ENCODE data around the gene SUPT6H. TPM values are rescaled to one million over a fixed set of nuclear protein-coding genes. Genes with fewer than 3 reads are reported as not detected.

The SUPT6H gene
- total and polyA plus RNA-seq, 9 of the 15 experiments (the other 6 are each of a cell fraction or from before 2014, with no cell fraction given) = 1.7 to 77.7 (median 49.2) TPM

DNA sequence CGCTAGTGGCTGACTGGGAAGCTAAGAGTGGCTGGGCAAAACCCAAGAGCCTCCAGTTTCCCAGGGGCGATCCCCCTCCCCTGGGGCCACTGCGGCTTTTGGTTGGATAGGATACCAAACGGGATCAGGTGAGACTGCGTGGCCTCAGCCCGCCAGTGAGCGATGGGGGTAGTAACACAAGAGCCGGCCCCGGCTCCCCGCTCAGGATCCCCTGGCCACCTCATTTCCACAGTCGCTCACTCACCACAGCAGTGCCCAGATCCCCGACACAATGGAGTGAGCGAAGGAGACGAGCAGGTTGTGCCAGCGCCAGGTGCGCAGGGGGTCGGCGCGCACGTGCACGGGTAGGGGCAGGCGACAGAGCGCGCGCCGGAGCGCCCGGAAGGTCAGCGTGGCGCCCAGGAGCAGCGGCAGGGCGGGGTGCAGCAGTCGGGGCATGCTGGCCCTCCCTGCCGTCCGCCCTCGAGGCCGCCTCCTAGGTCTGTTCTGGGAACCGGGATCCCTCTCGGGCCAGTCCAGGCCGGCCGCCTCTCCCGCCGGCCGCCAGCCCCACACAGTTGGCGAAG lies 63.7 kb downstream of the SUPT6H start (continued):
- TF ChIP-seq, protein P1, sequence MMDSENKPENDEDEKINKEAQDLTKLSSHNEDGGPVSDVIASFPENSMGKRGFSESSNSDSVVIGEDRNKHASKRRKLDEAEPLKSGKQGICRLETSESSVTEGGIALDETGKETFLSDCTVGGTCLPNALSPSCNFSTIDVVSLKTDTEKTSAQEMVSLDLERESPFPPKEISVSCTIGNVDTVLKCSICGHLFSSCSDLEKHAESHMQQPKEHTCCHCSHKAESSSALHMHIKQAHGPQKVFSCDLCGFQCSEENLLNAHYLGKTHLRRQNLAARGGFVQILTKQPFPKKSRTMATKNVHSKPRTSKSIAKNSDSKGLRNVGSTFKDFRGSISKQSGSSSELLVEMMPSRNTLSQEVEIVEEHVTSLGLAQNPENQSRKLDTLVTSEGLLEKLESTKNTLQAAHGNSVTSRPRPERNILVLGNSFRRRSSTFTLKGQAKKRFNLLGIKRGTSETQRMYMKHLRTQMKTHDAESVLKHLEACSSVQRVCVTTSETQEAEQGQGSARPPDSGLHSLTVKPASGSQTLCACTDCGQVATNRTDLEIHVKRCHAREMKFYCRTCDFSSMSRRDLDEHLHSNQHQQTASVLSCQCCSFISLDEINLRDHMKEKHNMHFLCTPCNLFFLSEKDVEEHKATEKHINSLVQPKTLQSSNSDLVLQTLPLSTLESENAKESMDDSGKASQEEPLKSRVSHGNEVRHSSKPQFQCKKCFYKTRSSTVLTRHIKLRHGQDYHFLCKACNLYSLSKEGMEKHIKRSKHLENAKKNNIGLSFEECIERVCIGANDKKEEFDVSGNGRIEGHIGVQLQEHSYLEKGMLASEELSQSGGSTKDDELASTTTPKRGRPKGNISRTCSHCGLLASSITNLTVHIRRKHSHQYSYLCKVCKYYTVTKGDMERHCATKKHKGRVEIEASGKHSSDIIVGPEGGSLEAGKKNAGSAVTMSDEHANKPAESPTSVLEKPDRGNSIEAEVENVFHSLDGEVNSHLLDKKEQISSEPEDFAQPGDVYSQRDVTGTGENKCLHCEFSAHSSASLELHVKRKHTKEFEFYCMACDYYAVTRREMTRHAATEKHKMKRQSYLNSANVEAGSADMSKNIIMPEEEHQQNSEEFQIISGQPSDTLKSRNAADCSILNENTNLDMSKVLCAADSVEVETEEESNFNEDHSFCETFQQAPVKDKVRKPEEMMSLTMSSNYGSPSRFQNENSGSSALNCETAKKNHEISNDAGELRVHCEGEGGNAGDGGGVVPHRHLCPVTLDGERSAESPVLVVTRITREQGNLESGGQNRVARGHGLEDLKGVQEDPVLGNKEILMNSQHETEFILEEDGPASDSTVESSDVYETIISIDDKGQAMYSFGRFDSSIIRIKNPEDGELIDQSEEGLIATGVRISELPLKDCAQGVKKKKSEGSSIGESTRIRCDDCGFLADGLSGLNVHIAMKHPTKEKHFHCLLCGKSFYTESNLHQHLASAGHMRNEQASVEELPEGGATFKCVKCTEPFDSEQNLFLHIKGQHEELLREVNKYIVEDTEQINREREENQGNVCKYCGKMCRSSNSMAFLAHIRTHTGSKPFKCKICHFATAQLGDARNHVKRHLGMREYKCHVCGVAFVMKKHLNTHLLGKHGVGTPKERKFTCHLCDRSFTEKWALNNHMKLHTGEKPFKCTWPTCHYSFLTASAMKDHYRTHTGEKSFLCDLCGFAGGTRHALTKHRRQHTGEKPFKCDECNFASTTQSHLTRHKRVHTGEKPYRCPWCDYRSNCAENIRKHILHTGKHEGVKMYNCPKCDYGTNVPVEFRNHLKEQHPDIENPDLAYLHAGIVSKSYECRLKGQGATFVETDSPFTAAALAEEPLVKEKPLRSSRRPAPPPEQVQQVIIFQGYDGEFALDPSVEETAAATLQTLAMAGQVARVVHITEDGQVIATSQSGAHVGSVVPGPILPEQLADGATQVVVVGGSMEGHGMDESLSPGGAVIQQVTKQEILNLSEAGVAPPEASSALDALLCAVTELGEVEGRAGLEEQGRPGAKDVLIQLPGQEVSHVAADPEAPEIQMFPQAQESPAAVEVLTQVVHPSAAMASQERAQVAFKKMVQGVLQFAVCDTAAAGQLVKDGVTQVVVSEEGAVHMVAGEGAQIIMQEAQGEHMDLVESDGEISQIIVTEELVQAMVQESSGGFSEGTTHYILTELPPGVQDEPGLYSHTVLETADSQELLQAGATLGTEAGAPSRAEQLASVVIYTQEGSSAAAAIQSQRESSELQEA (IDR thresholded peaks at IDR 0.05; ENCODE audit: low read depth) = no peak
- TF ChIP-seq, protein P2, sequence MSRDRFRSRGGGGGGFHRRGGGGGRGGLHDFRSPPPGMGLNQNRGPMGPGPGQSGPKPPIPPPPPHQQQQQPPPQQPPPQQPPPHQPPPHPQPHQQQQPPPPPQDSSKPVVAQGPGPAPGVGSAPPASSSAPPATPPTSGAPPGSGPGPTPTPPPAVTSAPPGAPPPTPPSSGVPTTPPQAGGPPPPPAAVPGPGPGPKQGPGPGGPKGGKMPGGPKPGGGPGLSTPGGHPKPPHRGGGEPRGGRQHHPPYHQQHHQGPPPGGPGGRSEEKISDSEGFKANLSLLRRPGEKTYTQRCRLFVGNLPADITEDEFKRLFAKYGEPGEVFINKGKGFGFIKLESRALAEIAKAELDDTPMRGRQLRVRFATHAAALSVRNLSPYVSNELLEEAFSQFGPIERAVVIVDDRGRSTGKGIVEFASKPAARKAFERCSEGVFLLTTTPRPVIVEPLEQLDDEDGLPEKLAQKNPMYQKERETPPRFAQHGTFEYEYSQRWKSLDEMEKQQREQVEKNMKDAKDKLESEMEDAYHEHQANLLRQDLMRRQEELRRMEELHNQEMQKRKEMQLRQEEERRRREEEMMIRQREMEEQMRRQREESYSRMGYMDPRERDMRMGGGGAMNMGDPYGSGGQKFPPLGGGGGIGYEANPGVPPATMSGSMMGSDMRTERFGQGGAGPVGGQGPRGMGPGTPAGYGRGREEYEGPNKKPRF (IDR thresholded peaks at IDR 0.05; ENCODE audit: low read depth, low read length) = no peak
- TF ChIP-seq, protein P3, sequence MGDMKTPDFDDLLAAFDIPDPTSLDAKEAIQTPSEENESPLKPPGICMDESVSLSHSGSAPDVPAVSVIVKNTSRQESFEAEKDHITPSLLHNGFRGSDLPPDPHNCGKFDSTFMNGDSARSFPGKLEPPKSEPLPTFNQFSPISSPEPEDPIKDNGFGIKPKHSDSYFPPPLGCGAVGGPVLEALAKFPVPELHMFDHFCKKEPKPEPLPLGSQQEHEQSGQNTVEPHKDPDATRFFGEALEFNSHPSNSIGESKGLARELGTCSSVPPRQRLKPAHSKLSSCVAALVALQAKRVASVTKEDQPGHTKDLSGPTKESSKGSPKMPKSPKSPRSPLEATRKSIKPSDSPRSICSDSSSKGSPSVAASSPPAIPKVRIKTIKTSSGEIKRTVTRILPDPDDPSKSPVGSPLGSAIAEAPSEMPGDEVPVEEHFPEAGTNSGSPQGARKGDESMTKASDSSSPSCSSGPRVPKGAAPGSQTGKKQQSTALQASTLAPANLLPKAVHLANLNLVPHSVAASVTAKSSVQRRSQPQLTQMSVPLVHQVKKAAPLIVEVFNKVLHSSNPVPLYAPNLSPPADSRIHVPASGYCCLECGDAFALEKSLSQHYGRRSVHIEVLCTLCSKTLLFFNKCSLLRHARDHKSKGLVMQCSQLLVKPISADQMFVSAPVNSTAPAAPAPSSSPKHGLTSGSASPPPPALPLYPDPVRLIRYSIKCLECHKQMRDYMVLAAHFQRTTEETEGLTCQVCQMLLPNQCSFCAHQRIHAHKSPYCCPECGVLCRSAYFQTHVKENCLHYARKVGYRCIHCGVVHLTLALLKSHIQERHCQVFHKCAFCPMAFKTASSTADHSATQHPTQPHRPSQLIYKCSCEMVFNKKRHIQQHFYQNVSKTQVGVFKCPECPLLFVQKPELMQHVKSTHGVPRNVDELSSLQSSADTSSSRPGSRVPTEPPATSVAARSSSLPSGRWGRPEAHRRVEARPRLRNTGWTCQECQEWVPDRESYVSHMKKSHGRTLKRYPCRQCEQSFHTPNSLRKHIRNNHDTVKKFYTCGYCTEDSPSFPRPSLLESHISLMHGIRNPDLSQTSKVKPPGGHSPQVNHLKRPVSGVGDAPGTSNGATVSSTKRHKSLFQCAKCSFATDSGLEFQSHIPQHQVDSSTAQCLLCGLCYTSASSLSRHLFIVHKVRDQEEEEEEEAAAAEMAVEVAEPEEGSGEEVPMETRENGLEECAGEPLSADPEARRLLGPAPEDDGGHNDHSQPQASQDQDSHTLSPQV (IDR thresholded peaks at IDR 0.05) = no peak
- TF ChIP-seq FIP1L1 (IDR thresholded peaks at IDR 0.05; ENCODE audit: low read depth, low read length, poor library complexity, severe bottlenecking) (peak; percentile 98), SPI1 (IDR thresholded peaks at IDR 0.05; ENCODE audit: borderline replicate concordance, low read depth, low read length) (no peak), ZBED1 (IDR thresholded peaks at IDR 0.05) (0 out of 2 replicates have a peak, but pooled peaks have one; percentile 29), MYC (IDR thresholded peaks at IDR 0.05; ENCODE audit: low read depth, low read length) (peak; percentile 91), MYC (CRISPR knock-in tag; IDR thresholded peaks at IDR 0.05; ENCODE audit: borderline replicate concordance, low read depth) (peak; percentile 90; the same call in 1 of the 2 replicates), DPF2 (IDR thresholded peaks at IDR 0.05) (0 out of 2 replicates have a peak, but pooled peaks have one; percentile 6), ZZZ3 (IDR thresholded peaks at IDR 0.05) (no peak), C11orf30 (IDR thresholded peaks at IDR 0.05; ENCODE audit: low read depth) (no peak)
- TF ChIP-seq, protein P4, sequence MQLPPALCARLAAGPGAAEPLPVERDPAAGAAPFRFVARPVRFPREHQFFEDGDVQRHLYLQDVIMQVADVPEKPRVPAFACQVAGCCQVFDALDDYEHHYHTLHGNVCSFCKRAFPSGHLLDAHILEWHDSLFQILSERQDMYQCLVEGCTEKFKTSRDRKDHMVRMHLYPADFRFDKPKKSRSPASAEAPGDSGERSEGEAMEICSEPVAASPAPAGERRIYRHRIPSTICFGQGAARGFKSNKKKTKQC (CRISPR knock-in tag; IDR thresholded peaks at IDR 0.05) = no peak

Measured in K562 (cell line).